ENCODE results near the gene IMPA2. TPM values are rescaled to one million over a fixed set of nuclear protein-coding genes. Genes with fewer than 3 reads are reported as not detected.

The IMPA2 gene
- 0.44 TPM in 1 of 2 replicates, not detected in the other for total RNA-seq (2013; cell fraction: nucleolus; rRNA removed)
- total RNA-seq (2014; rRNA removed) (15.3 and 21.0 TPM in 2 replicates), total RNA-seq (2014; rRNA removed; fragmentation: Illumina TruSeq; extraction: Trizol) (10.7 and 12.3 TPM in 2 replicates), total RNA-seq (2021) (15.1 and 16.3 TPM in 2 replicates), polyA plus RNA-seq (2011; rRNA removed) (0.24 and 0.33 TPM in 2 replicates), polyA plus RNA-seq (2014; fragmentation: Illumina TruSeq; extraction: Trizol) (4.7 and 10.2 TPM in 2 replicates), polyA plus RNA-seq (2014; fragmentation: Nextera tagmentation; extraction: Ambion mirVana) (1 to 10 TPM; 1.3 to 2.3 TPM), polyA plus RNA-seq (2014; rRNA removed) (11.6 and 12.5 TPM in 2 replicates), polyA plus RNA-seq (2016; fragmentation: Nextera tagmentation; extraction: Ambion mirVana) (10 to 100 TPM; 12.1 to 13.6 TPM), polyA minus RNA-seq (2011; rRNA and poly(A)+ RNA removed) (0.77 TPM in 1 of 2 replicates, not detected in the other), Bru-seq, nascent RNA (percentile 26 among the genes with signal in this experiment), BruChase-seq, experiment 1, labeled RNA remaining after a 6-hour chase (percentile 23 among the genes with signal in this experiment), BruChase-seq, experiment 2, labeled RNA remaining after a 2-hour chase (percentile 20 among the genes with signal in this experiment)
- 6.7 TPM for polyA plus RNA-seq (2011; ENCODE audit: low read depth)
- polyA plus RNA-seq (2011; cell fraction: cytosol; rRNA removed): 0.23 and 0.42 TPM in 2 replicates
- 0.60 and 0.72 TPM in 2 replicates for polyA plus RNA-seq (2011; cell fraction: nucleus; rRNA removed)
- 10.5 and 11.5 TPM in 2 replicates for polyA plus RNA-seq (2012)
- 2.0 TPM in 1 of 2 replicates, not detected in the other for polyA minus RNA-seq (2011; cell fraction: cytosol; rRNA and poly(A)+ RNA removed)
- 0.86 TPM in 1 of 2 replicates, not detected in the other for polyA minus RNA-seq (2011; cell fraction: nucleus; rRNA and poly(A)+ RNA removed)
- long read RNA-seq, experiment 1: 0 reads
- long read RNA-seq, experiment 2: 0 reads

DNA sequence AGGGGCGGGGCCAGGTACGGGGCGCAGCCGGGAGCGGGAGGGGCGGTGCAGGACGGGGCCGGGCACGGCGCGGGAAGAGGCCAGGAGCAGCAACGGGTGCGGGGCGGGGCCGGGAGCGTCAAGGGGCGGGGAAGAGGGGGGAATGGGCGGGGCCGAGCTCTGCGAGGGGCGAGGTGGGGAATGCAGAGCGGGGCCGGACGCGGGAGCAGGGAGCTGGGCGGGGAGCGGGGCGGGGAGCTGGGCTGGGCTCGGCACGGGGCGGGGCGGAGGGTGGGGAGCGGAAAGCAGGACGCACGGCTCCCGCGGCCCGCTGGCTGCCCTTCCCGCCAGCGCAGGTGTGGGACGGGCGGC is at the start of gene IMPA2:
Gene IMPA2, plus strand, starts transcription at position 316 of the 351 bp plus-strand sequence. CDS start 163 bp downstream, outside the sequence.
- Histone ChIP-seq H3K36me3 (ENCODE audit: control insufficient read depth in 2 of 2, insufficient read depth in 2 of 2, low read length in 1 of 2) (no peaks in the 10 kb centered on the region), H3K4me2 (ENCODE audit: control insufficient read depth, insufficient read depth) (peak within 1 kb of the TSS; percentile 97), H4K20me1 (ENCODE audit: control insufficient read depth, insufficient read depth) (no peaks in the 10 kb centered on the region), H3K79me2 (ENCODE audit: control insufficient read depth, insufficient read depth, low read length) (no peaks in the 10 kb centered on the region; the same call in 1 of the 2 replicates), H3K9me3 (replicated peaks; ENCODE audit: control insufficient read depth, insufficient read depth, low read length) (no peaks in the 10 kb centered on the region), H3K9ac (ENCODE audit: control insufficient read depth, insufficient read depth, low read length) (peak within 1 kb of the TSS; percentile 77), H3K4me3 (peak within 1 kb of the TSS; percentile 75), H2AFZ (ENCODE audit: control insufficient read depth, low read depth, low read length) (peak within 1 kb of the TSS; percentile 92), H3K4me1 (ENCODE audit: control insufficient read depth, insufficient read depth, low read length) (peaks cover 3% of the 10 kb centered on the region; the same call in 1 of the 2 replicates), H3K27me3 (replicated peaks in 1 of 2; ENCODE audit: control insufficient read depth in 2 of 2, insufficient read depth in 2 of 2, low read length in 1 of 2) (no peaks in the 10 kb centered on the region), H3K27ac (ENCODE audit: control insufficient read depth, insufficient read depth) (peak within 1 kb of the TSS; percentile 73)
- no peak for DNase-seq (ENCODE audit: low read depth, low spot score)
- ChIA-PET POLR2A (interaction anchor here (0.6 kb wide), 1 partner anchor 33 kb away, joined by 6 read pairs; no protein-coding TSS in a partner anchor), RAD21 (ENCODE audit: unreplicated experiment) (interaction anchor here (0.7 to 1.2 kb wide), 2 partner anchors 10 to 1322 kb away, joined by 3 read pairs; no protein-coding TSS in a partner anchor), CTCF (interaction anchor here (2.4 kb wide), 1 partner anchor 14 kb away, joined by 7 read pairs; no protein-coding TSS in a partner anchor), SMC1A (ENCODE audit: uncharacterized antibody, unreplicated experiment) (no interaction called here)
- WGBS (ENCODE audit: insufficient coverage, insufficient replicate concordance, low lambda C conversion rate, missing lambda C conversion rate): 0% methylated on average over 10 of the region's 42 CpGs
- no peak for FAIRE-seq
- in situ Hi-C loops (cut with MboI) (no loop called here), intact Hi-C loops (cut with micrococcal nuclease; ENCODE audit: unreplicated experiment) (no loop called here)
- TF ChIP-seq CREB1 (IDR thresholded peaks at IDR 0.05; ENCODE audit: low read depth) (peak; percentile 5; the same call in 1 of the 2 replicates), POLR2A (IDR thresholded peaks at IDR 0.05; ENCODE audit: low read depth, low read length) (peak; percentile 84; the same call in 1 of the 2 replicates), TAF1 (IDR thresholded peaks at IDR 0.05; ENCODE audit: borderline replicate concordance, low read depth, low read length) (no peak)
- BruUV-seq (replicated peaks): no TSS peak
- peak; percentile 81 for ATAC-seq

DNA sequence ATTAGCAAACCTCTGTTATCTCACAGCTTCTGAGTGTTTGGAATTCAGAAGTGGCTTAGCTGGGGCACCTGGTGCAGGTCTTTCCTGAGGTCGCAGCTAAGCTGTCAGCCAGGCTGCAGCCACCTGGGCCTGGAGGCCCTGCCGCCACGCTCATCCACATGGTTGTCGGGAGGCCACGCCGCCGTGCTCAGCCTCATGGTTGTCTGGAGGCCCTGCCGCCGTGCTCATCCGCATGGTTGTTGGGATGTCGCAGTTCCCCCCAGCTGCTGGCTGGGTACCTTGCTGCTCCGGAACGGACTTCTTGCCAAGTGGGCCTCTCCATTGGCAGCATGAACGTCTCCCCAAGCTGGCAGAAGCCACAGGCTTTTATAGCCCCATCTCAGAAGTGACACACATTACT is 48.9 kb upstream of the IMPA2 start:
- H4K20me1 ChIP-seq (ENCODE audit: control insufficient read depth, insufficient read depth): no peaks in the 10 kb centered on the region
- no peak overlapping the region for H2AFZ ChIP-seq (ENCODE audit: control insufficient read depth, low read depth, low read length)
- ChIA-PET CTCF (interaction anchor here (1.0 to 2.1 kb wide), 5 partner anchors 9 to 117 kb away, joined by 3 to 6 read pairs (median 3); no protein-coding TSS in a partner anchor), SMC1A (ENCODE audit: uncharacterized antibody, unreplicated experiment) (no interaction called here), RAD21 (ENCODE audit: unreplicated experiment) (no interaction called here), POLR2A (no interaction called here)
- no peak for FAIRE-seq
- no peak overlapping the region for H3K4me3 ChIP-seq
- no peak overlapping the region for H3K4me2 ChIP-seq (ENCODE audit: control insufficient read depth, insufficient read depth)
- DNase-seq (ENCODE audit: low read depth, low spot score): no peak
- no TSS peak for BruUV-seq (replicated peaks)
- no peaks in the 10 kb centered on the region for H3K79me2 ChIP-seq (ENCODE audit: control insufficient read depth, insufficient read depth, low read length)
- no peak overlapping the region for H3K27ac ChIP-seq (ENCODE audit: control insufficient read depth, insufficient read depth)
- intact Hi-C loops (cut with micrococcal nuclease; ENCODE audit: unreplicated experiment): no loop called here
- WGBS (ENCODE audit: insufficient coverage, insufficient replicate concordance, low lambda C conversion rate, missing lambda C conversion rate): 76% methylated on average over 11 of the region's 14 CpGs
- no peaks in the 10 kb centered on the region for H3K9me3 ChIP-seq (replicated peaks; ENCODE audit: control insufficient read depth, insufficient read depth, low read length)
- no peaks in the 10 kb centered on the region for H3K27me3 ChIP-seq (replicated peaks in 1 of 2; ENCODE audit: control insufficient read depth in 2 of 2, insufficient read depth in 2 of 2, low read length in 1 of 2)
- no peaks in the 10 kb centered on the region for H3K4me1 ChIP-seq (ENCODE audit: control insufficient read depth, insufficient read depth, low read length)
- in situ Hi-C loops (cut with MboI): loop anchor here (5.0 kb wide), 1 partner anchor 65 kb away; no protein-coding TSS in a partner anchor
- H3K9ac ChIP-seq (ENCODE audit: control insufficient read depth, insufficient read depth, low read length): no peak overlapping the region
- ATAC-seq: no peak
- no peaks in the 10 kb centered on the region for H3K36me3 ChIP-seq (ENCODE audit: control insufficient read depth in 2 of 2, insufficient read depth in 2 of 2, low read length in 1 of 2)
- TF ChIP-seq POLR2AphosphoS2 (IDR thresholded peaks at IDR 0.05; ENCODE audit: low read depth, low read length) (no peak), MEF2B (IDR thresholded peaks at IDR 0.05; ENCODE audit: partially characterized antibody, poor library complexity, severe bottlenecking) (no peak), MTA2 (IDR thresholded peaks at IDR 0.05; ENCODE audit: low read depth) (no peak), NR2C2 (IDR thresholded peaks at IDR 0.05; ENCODE audit: borderline replicate concordance, control insufficient read depth, insufficient read length, low read depth) (no peak), MYC (IDR thresholded peaks at IDR 0.05; ENCODE audit: insufficient read depth, insufficient read length, insufficient replicate concordance, low read length, severe bottlenecking) (no peak), SMC3 (IDR thresholded peaks at IDR 0.05; ENCODE audit: borderline replicate concordance, low read length) (no peak)
- TF ChIP-seq, protein P1, sequence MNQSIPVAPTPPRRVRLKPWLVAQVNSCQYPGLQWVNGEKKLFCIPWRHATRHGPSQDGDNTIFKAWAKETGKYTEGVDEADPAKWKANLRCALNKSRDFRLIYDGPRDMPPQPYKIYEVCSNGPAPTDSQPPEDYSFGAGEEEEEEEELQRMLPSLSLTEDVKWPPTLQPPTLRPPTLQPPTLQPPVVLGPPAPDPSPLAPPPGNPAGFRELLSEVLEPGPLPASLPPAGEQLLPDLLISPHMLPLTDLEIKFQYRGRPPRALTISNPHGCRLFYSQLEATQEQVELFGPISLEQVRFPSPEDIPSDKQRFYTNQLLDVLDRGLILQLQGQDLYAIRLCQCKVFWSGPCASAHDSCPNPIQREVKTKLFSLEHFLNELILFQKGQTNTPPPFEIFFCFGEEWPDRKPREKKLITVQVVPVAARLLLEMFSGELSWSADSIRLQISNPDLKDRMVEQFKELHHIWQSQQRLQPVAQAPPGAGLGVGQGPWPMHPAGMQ (IDR thresholded peaks at IDR 0.05; ENCODE audit: borderline replicate concordance): no peak

Measured in GM12878 (cell line).